ENCODE measurements around the gene KIF19.

The KIF19 gene

DNA sequence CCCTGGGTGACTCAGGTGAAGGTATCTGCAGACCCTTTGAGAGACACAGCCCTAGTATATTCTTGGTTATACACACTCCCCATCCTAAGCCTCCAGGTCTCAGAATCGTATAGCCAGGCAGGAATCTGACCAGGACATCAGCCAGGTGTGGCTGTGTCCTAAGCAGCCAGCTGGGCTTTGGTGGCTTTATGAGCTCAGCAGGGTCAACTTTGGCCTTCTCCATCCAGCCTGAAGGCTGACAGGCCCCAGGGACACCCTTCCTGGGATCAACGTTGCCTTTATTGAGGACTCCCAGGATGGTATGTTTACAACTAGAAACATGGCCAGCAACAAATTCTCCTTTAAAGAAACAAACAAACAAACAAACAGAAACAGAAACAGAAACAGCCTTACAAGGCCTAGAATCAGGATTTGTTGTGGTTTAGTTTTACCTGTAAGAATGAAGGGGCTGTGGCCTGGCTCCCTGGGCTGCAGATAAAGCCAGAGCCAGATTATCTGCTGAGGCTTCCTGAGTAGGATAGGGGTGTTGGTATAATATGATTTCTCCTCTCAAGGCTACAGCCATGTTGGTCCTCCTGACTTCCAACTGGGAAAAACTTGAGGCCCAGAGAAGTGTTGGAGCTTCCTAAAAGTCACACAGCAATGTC, 8.5 kb downstream of the KIF19 start:
- Histone ChIP-seq H3K4me3 (ENCODE audit: insufficient read depth, low read length, poor library complexity, severe bottlenecking) (no peak overlapping the region), H3K27ac (ENCODE audit: low read depth, low read length) (no peak overlapping the region), H3K9me3 (ENCODE audit: insufficient read depth, low read length) (no peaks in the 10 kb centered on the region), H3K79me2 (ENCODE audit: insufficient read depth, low read length) (no peaks in the 10 kb centered on the region), H3K4me2 (ENCODE audit: low read depth, low read length, poor library complexity, severe bottlenecking) (no peak overlapping the region), H3K36me3 (ENCODE audit: low read length) (no peaks in the 10 kb centered on the region), H3K27me3 (ENCODE audit: low read length) (no peaks in the 10 kb centered on the region), H3K9me2 (replicated peaks; ENCODE audit: insufficient read depth, low read length) (no peaks in the 10 kb centered on the region), H3F3A (ENCODE audit: insufficient read depth) (no peaks in the 10 kb centered on the region), H4K20me1 (ENCODE audit: low read depth, low read length) (no peaks in the 10 kb centered on the region), H2AFZ (ENCODE audit: low read depth, low read length, severe bottlenecking) (no peak overlapping the region), H3K9ac (ENCODE audit: low read length) (no peak overlapping the region)
- no peak for TF ChIP-seq CTCF (IDR thresholded peaks at IDR 0.05; ENCODE audit: insufficient read depth, low read length, poor library complexity, severe bottlenecking)
- no peak for TF ChIP-seq EZH2phosphoT487 (conservative IDR thresholded peaks at IDR 0.05; ENCODE audit: low read length)

GRCh38 chr17:74335529-74336062, 9.6 kb downstream of the KIF19 start:
- no peak overlapping the region for H3K9ac ChIP-seq (ENCODE audit: low read length)
- H4K20me1 ChIP-seq (ENCODE audit: low read depth, low read length), result no peaks in the 10 kb centered on the region
- no peak overlapping the region for H3K4me2 ChIP-seq (ENCODE audit: low read depth, low read length, poor library complexity, severe bottlenecking)
- no peaks in the 10 kb centered on the region for H3F3A ChIP-seq (ENCODE audit: insufficient read depth)
- no peaks in the 10 kb centered on the region for H3K27me3 ChIP-seq (ENCODE audit: low read length)
- no peaks in the 10 kb centered on the region for H3K9me3 ChIP-seq (ENCODE audit: insufficient read depth, low read length)
- no peak overlapping the region for H2AFZ ChIP-seq (ENCODE audit: low read depth, low read length, severe bottlenecking)
- no peaks in the 10 kb centered on the region for H3K9me2 ChIP-seq (replicated peaks; ENCODE audit: insufficient read depth, low read length)
- H3K4me3 ChIP-seq (ENCODE audit: insufficient read depth, low read length, poor library complexity, severe bottlenecking), result no peak overlapping the region
- no peak overlapping the region for H3K27ac ChIP-seq (ENCODE audit: low read depth, low read length)
- no peaks in the 10 kb centered on the region for H3K36me3 ChIP-seq (ENCODE audit: low read length)
- no peaks in the 10 kb centered on the region for H3K79me2 ChIP-seq (ENCODE audit: insufficient read depth, low read length)
- TF ChIP-seq EZH2phosphoT487 (conservative IDR thresholded peaks at IDR 0.05; ENCODE audit: low read length) (no peak), CTCF (IDR thresholded peaks at IDR 0.05; ENCODE audit: insufficient read depth, low read length, poor library complexity, severe bottlenecking) (no peak)

DNA sequence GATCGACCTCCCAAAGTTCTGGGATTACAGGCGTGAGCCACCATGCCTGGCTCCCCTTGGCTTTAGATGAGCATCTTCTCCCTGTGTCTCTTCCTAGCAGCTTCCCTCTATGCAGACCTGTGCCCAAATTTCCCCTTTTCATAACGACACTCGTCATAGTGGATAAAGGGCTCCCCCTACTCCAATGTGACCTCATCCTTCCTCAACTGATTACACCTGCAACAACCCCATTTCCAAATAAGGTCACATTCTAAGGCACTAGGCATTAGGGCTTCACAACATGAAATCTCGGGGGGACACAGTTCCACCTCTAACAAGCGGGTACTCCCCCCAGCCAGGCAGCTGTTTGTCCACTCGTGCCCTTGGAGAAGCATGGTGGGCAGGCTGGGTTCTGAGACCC, 10.3 kb downstream of the KIF19 start:
- H3F3A ChIP-seq (ENCODE audit: insufficient read depth), result no peaks in the 10 kb centered on the region

More for the DNA sequence above, 10.3 kb downstream of the KIF19 start:
- no peak overlapping the region for H3K9ac ChIP-seq (ENCODE audit: low read length)
- H2AFZ ChIP-seq (ENCODE audit: low read depth, low read length, severe bottlenecking), result no peak overlapping the region
- no peaks in the 10 kb centered on the region for H4K20me1 ChIP-seq (ENCODE audit: low read depth, low read length)
- H3K79me2 ChIP-seq (ENCODE audit: insufficient read depth, low read length), result no peaks in the 10 kb centered on the region
- no peaks in the 10 kb centered on the region for H3K9me2 ChIP-seq (replicated peaks; ENCODE audit: insufficient read depth, low read length)
- H3K27me3 ChIP-seq (ENCODE audit: low read length), result no peaks in the 10 kb centered on the region
- no peaks in the 10 kb centered on the region for H3K9me3 ChIP-seq (ENCODE audit: insufficient read depth, low read length)
- H3K27ac ChIP-seq (ENCODE audit: low read depth, low read length), result no peak overlapping the region
- no peak overlapping the region for H3K4me3 ChIP-seq (ENCODE audit: insufficient read depth, low read length, poor library complexity, severe bottlenecking)
- no peak for TF ChIP-seq EZH2phosphoT487 (conservative IDR thresholded peaks at IDR 0.05; ENCODE audit: low read length)
- TF ChIP-seq CTCF (IDR thresholded peaks at IDR 0.05; ENCODE audit: insufficient read depth, low read length, poor library complexity, severe bottlenecking), result no peak
- no peak overlapping the region for H3K4me2 ChIP-seq (ENCODE audit: low read depth, low read length, poor library complexity, severe bottlenecking)
- H3K36me3 ChIP-seq (ENCODE audit: low read length), result no peaks in the 10 kb centered on the region
